SK-N-SH treated with all-trans-retinoic acid at 6 μM for 48 hours (cell line): ENCODE results near the gene TMED10.
A peak's percentile ranks its signal among the peaks of the same experiment; 100 is the strongest.

Experiments used
- ATAC-seq: fragments of 200-7000 bp; cut with Tn5 transposase; 3 replicates; pipeline ENCODE4 v1.9.1; 2020; ENCODE audit warnings: mild to moderate bottlenecking, moderate library complexity
- ARNTL ChIP-seq: fragments of 450-650 bp; formaldehyde crosslinking; IDR thresholded peaks from 2 replicates; pipeline ENCODE4 v1.5.0; 2020; ENCODE audit warnings: low read depth, mild to moderate bottlenecking, moderate library complexity, borderline replicate concordance
- BACH2 ChIP-seq: fragments of 250-450 bp; sonication (Bioruptor Pico); IDR thresholded peaks from 2 replicates; pipeline ENCODE4 v1.9.0; 2021; ENCODE audit warnings: mild to moderate bottlenecking, borderline replicate concordance
- CSDC2 ChIP-seq: fragments of 250-450 bp; sonication (Bioruptor Pico); IDR thresholded peaks from 2 replicates; pipeline ENCODE4 v1.5.0; 2020; ENCODE audit warnings: mild to moderate bottlenecking, moderate library complexity
- CSRNP3 ChIP-seq: fragments of 250-450 bp; sonication (Bioruptor Pico); IDR thresholded peaks from 2 replicates; pipeline ENCODE4 v1.5.1; 2021; ENCODE audit warnings: mild to moderate bottlenecking, moderate library complexity
- ESRRG ChIP-seq: fragments of 250-450 bp; sonication (Bioruptor Pico); IDR thresholded peaks from 2 replicates; pipeline ENCODE4 v1.6.1; 2021; ENCODE audit warnings: mild to moderate bottlenecking
- GLIS3 ChIP-seq: fragments of 250-450 bp; sonication (Bioruptor Pico); IDR thresholded peaks from 2 replicates; pipeline ENCODE4 v1.5.0; 2020; ENCODE audit warnings: mild to moderate bottlenecking, moderate library complexity
- ISL1 ChIP-seq: fragments of 250-450 bp; sonication (Bioruptor Pico); IDR thresholded peaks from 2 replicates; pipeline ENCODE4 v2.1.2; 2022; ENCODE audit warnings: mild to moderate bottlenecking, moderate library complexity
- OSR1 ChIP-seq: fragments of 250-450 bp; sonication (Bioruptor Pico); IDR thresholded peaks from 2 replicates; pipeline ENCODE4 v1.8.0; 2022; ENCODE audit warnings: moderate library complexity, mild to moderate bottlenecking, inconsistent platforms
- PATZ1 ChIP-seq: fragments of 250-450 bp; sonication (Bioruptor Pico); IDR thresholded peaks from 2 replicates; pipeline ENCODE4 v1.8.0; 2020; ENCODE audit warnings: mild to moderate bottlenecking, moderate library complexity, borderline replicate concordance
- POU6F1 ChIP-seq: fragments of 250-450 bp; sonication (Bioruptor Pico); IDR thresholded peaks from 2 replicates; pipeline ENCODE4 v1.8.0; 2021; ENCODE audit warnings: low read depth, mild to moderate bottlenecking, moderate library complexity, borderline replicate concordance
- PPARA ChIP-seq: fragments of 250-450 bp; sonication (Bioruptor Pico); IDR thresholded peaks from 2 replicates; pipeline ENCODE4 v1.5.0; 2020; ENCODE audit warnings: mild to moderate bottlenecking, borderline replicate concordance
- RARB ChIP-seq: fragments of 250-450 bp; sonication (Bioruptor Pico); IDR thresholded peaks from 2 replicates; pipeline ENCODE4 v1.8.0; 2021; ENCODE audit warnings: mild to moderate bottlenecking, moderate library complexity
- SNAI2 ChIP-seq: fragments of 250-450 bp; sonication (Bioruptor Pico); IDR thresholded peaks from 2 replicates; pipeline ENCODE4 v1.5.0; 2020; ENCODE audit warnings: mild to moderate bottlenecking, moderate library complexity
- TCF4 ChIP-seq: fragments of 250-450 bp; sonication (Bioruptor Pico); IDR thresholded peaks from 2 replicates; pipeline ENCODE4 v1.8.0; 2021; ENCODE audit warnings: mild to moderate bottlenecking, moderate library complexity, borderline replicate concordance
- ZC3H10 ChIP-seq: fragments of 250-450 bp; sonication (Bioruptor Pico); IDR thresholded peaks from 2 replicates; pipeline ENCODE4 v1.5.1; 2021; ENCODE audit warnings: mild to moderate bottlenecking, moderate library complexity
- ZFP3 ChIP-seq: fragments of 250-450 bp; sonication (Bioruptor Pico); IDR thresholded peaks from 2 replicates; pipeline ENCODE4 v1.5.0; 2020; ENCODE audit warnings: mild to moderate bottlenecking, moderate library complexity
- ZFP30 ChIP-seq: fragments of 450-650 bp; formaldehyde crosslinking; IDR thresholded peaks from 2 replicates; pipeline ENCODE4 v1.5.0; 2022; ENCODE audit warnings: mild to moderate bottlenecking, moderate library complexity
- ZNF565 ChIP-seq: fragments of 450-650 bp; formaldehyde crosslinking; conservative IDR thresholded peaks from 2 replicates; pipeline ENCODE4 v1.5.0; 2020; ENCODE audit warnings: low read depth, mild to moderate bottlenecking, moderate library complexity
- ZNF70 ChIP-seq: fragments of 450-650 bp; formaldehyde crosslinking; IDR thresholded peaks from 2 replicates; pipeline ENCODE4 v1.5.0; 2020; ENCODE audit warnings: mild to moderate bottlenecking, moderate library complexity
- ZNF8 ChIP-seq: fragments of 450-650 bp; formaldehyde crosslinking; IDR thresholded peaks from 2 replicates; pipeline ENCODE4 v1.5.0; 2020; ENCODE audit warnings: mild to moderate bottlenecking, moderate library complexity
- TF ChIP-seq, protein P1 (sequence below): fragments of 250-450 bp; sonication (Bioruptor Pico); IDR thresholded peaks from 2 replicates; pipeline ENCODE4 v1.5.0; 2020; ENCODE audit warnings: mild to moderate bottlenecking, moderate library complexity
- TF ChIP-seq, protein P2 (sequence below): fragments of 250-450 bp; sonication (Bioruptor Pico); IDR thresholded peaks from 2 replicates; pipeline ENCODE4 v1.5.1; 2020; ENCODE audit warnings: low read depth, mild to moderate bottlenecking, moderate library complexity

The TMED10 gene

DNA sequence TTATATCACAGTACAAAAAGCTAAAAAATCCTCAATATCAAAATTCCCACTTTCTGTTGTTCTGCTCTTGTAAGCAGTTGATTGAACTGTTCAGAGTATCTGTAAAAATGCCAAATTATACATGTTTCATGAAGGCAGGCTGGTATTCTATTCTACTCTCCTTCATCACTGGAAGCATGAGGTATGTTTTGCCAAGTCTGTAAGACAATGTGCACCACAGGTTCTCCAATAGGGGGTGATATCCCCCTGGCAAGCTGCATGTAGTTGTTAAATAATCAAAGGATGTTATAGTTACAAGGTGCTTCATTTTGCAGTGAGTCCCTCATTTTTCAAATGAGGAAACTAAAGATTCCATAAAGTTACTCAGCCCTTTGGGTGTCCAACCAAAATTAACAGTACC is 34.4 kb downstream of the TMED10 start:
- TF ChIP-seq ZNF8 (CRISPR knock-in tag) (no peak), PATZ1 (CRISPR knock-in tag) (no peak), CSDC2 (CRISPR knock-in tag) (no peak), ZC3H10 (CRISPR knock-in tag) (no peak), ZNF565 (no peak), BACH2 (no peak), POU6F1 (CRISPR knock-in tag) (no peak), ZFP30 (CRISPR knock-in tag) (no peak), RARB (no peak), TCF4 (CRISPR knock-in tag) (no peak), ZFP3 (CRISPR knock-in tag) (no peak), ZNF70 (CRISPR knock-in tag) (no peak), CSRNP3 (no peak), ISL1 (no peak), ARNTL (CRISPR knock-in tag) (no peak), GLIS3 (no peak), OSR1 (CRISPR knock-in tag) (no peak), ESRRG (CRISPR knock-in tag) (no peak)
- TF ChIP-seq, protein P1, sequence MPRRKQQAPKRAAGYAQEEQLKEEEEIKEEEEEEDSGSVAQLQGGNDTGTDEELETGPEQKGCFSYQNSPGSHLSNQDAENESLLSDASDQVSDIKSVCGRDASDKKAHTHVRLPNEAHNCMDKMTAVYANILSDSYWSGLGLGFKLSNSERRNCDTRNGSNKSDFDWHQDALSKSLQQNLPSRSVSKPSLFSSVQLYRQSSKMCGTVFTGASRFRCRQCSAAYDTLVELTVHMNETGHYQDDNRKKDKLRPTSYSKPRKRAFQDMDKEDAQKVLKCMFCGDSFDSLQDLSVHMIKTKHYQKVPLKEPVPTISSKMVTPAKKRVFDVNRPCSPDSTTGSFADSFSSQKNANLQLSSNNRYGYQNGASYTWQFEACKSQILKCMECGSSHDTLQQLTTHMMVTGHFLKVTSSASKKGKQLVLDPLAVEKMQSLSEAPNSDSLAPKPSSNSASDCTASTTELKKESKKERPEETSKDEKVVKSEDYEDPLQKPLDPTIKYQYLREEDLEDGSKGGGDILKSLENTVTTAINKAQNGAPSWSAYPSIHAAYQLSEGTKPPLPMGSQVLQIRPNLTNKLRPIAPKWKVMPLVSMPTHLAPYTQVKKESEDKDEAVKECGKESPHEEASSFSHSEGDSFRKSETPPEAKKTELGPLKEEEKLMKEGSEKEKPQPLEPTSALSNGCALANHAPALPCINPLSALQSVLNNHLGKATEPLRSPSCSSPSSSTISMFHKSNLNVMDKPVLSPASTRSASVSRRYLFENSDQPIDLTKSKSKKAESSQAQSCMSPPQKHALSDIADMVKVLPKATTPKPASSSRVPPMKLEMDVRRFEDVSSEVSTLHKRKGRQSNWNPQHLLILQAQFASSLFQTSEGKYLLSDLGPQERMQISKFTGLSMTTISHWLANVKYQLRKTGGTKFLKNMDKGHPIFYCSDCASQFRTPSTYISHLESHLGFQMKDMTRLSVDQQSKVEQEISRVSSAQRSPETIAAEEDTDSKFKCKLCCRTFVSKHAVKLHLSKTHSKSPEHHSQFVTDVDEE (CRISPR knock-in tag) = no peak
- peak; percentile 82 for ATAC-seq

- ATAC-seq = no peak
- TF ChIP-seq, protein P2, sequence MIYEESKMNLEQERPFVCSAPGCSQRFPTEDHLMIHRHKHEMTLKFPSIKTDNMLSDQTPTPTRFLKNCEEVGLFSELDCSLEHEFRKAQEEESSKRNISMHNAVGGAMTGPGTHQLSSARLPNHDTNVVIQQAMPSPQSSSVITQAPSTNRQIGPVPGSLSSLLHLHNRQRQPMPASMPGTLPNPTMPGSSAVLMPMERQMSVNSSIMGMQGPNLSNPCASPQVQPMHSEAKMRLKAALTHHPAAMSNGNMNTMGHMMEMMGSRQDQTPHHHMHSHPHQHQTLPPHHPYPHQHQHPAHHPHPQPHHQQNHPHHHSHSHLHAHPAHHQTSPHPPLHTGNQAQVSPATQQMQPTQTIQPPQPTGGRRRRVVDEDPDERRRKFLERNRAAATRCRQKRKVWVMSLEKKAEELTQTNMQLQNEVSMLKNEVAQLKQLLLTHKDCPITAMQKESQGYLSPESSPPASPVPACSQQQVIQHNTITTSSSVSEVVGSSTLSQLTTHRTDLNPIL (CRISPR knock-in tag) = no peak
- TF ChIP-seq SNAI2 (CRISPR knock-in tag) = no peak
- TF ChIP-seq ZNF8 (CRISPR knock-in tag) = no peak
- TF ChIP-seq ISL1 = no peak
- TF ChIP-seq GLIS3 = no peak
- TF ChIP-seq, all 23 proteins: peak for 0
Observed at GRCh38 chr14:75141062-75141461, 35.4 kb downstream of the TMED10 start.

DNA sequence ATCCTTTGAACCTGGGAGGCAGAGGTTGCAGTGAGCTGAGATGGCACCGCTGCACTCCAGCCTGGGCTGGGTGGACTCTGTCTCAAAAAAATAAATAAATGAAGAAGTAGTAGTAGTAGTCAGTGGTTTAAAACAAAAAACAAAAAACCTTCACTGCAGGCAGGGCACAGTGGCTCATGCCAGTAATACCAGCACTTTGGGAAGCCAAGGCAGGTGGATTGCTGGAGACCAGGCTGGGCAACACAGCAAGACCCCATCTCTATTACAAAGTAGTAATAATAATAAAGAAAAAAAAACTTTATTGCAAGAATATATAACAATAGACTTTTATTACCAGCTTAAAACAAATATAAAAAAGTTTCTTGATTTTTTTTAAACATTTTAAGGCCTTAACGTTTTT is 35.8 kb downstream of the TMED10 start:
- TF ChIP-seq PPARA = no peak
- no peak for TF ChIP-seq ZNF70 (CRISPR knock-in tag)
- no peak for TF ChIP-seq PATZ1 (CRISPR knock-in tag)
- TF ChIP-seq, protein P2 (CRISPR knock-in tag) = no peak
- TF ChIP-seq OSR1 (CRISPR knock-in tag) = no peak
- TF ChIP-seq ARNTL (CRISPR knock-in tag) = no peak
- no peak for TF ChIP-seq ZFP30 (CRISPR knock-in tag)
- no peak for TF ChIP-seq POU6F1 (CRISPR knock-in tag)
- no peak for TF ChIP-seq ESRRG (CRISPR knock-in tag)
- no peak for TF ChIP-seq BACH2
- TF ChIP-seq RARB = no peak
- no peak for TF ChIP-seq ZNF8 (CRISPR knock-in tag)
- no peak for TF ChIP-seq CSRNP3
- ATAC-seq = no peak
